GM12865 (cell line): ENCODE data around the gene CGNL1.

ENCODE experiments used
- DNase-seq: peaks from one replicate; pipeline ENCODE4 v3.0.0; 2010; ENCODE audit warnings: low read depth
- H3K4me3 ChIP-seq: 2 replicates; pipeline ENCODE4 v1.5.1; 2011; ENCODE audit warnings: mild to moderate bottlenecking, low read depth, low read length, control low read depth
- TF ChIP-seq, protein P1 (sequence below): IDR thresholded peaks from 2 replicates; pipeline ENCODE4 v1.5.1; 2011; ENCODE audit warnings: low read length, control low read depth, low read depth, inconsistent platforms; ENCODE audit not compliant: insufficient read depth; ENCODE audit errors: missing control alignments

The CGNL1 gene

GRCh38 chr15:57373251-57373881 is 2.9 kb upstream of the CGNL1 start:
- no peak for DNase-seq
- no peak overlapping the region for H3K4me3 ChIP-seq
- TF ChIP-seq, protein P1, sequence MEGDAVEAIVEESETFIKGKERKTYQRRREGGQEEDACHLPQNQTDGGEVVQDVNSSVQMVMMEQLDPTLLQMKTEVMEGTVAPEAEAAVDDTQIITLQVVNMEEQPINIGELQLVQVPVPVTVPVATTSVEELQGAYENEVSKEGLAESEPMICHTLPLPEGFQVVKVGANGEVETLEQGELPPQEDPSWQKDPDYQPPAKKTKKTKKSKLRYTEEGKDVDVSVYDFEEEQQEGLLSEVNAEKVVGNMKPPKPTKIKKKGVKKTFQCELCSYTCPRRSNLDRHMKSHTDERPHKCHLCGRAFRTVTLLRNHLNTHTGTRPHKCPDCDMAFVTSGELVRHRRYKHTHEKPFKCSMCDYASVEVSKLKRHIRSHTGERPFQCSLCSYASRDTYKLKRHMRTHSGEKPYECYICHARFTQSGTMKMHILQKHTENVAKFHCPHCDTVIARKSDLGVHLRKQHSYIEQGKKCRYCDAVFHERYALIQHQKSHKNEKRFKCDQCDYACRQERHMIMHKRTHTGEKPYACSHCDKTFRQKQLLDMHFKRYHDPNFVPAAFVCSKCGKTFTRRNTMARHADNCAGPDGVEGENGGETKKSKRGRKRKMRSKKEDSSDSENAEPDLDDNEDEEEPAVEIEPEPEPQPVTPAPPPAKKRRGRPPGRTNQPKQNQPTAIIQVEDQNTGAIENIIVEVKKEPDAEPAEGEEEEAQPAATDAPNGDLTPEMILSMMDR: no peak

- DNase-seq: no peak
- H3K4me3 ChIP-seq: no peak overlapping the region
- TF ChIP-seq, protein P1: no peak
Measured at GRCh38 chr15:57373882-57374276, 2.4 kb upstream of the CGNL1 start.

DNA sequence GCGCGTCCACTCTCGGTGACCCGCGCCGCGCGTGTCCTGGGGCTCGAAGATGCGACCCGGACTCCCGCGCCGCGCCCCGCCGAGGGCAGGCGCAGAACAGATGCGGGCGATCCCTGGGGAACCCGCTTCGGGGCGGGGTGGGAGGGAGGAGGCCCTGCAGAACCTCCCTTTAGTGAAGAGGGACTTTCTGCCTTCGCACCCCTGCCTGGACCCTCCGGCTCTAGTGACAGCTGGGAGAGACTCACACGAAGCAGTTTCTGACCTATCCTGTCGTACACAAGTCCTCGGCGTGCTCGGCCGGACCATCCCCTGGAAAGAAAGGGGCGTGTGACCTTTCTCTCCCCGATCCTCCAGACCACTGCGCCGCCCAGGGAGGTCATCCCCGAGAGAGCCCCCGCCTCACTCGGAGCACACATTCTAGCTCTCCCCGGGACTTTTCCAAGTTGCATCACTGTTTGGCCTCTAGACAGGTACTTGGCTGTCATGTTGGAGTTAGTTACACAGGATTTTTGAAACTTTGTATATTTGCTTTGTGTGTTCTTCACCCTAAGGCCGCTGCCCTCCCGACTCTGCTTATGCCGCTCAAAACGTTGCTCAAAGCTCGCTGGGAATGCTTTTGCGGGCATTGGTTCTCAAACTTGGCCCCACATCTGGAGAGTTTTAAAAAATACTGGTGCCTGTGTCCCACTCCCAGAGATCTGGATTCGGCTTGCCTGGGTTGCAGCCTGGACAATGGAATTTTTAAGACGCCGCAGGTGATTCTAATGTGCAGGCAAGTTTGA is 582 bp downstream of the CGNL1 start:
- TF ChIP-seq, protein P1: no peak
- H3K4me3 ChIP-seq: no peak overlapping the region
- no peak for DNase-seq

DNA sequence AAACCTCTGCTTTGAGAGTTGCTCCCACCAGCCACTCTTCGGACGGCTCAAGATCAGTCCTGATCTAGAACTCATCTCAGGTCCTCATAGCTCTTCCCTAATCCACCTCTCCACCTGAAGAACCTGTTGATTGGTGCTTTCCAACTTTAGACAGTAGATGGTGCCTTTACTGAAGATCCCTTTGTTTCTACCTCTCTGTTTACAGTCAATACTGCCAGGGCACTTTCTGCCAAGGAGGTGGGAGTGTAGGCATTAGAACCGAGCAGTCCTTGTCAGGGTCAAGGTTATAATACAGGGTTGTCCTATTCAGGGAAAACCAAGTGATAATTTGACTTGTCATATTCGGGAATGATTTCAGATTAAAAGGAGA is 1.2 kb downstream of the CGNL1 start:
- TF ChIP-seq, protein P1: no peak
- DNase-seq: no peak
- no peak overlapping the region for H3K4me3 ChIP-seq

DNA sequence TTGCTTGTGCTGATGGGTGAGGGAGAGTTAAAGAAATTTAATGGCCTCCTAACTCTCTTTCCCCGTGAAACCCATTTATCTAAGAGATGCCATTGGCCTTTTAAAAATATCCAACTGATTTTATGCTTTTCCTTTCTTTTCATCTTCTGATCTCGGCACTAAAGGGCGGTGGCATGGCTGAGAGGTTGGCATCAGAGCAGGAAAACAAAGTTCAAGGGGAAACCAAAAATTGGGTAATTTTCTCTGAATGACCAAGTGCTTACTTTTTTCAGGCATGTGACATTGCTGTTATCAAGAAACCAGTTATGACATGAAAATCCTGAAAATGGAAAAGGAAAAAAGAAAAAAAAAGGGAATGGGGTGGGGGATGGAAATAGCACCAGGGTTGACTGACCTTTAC is 3.2 kb downstream of the CGNL1 start:
- no peak overlapping the region for H3K4me3 ChIP-seq
- TF ChIP-seq, protein P1: no peak

GRCh38 chr15:57380854-57381253 is 4.5 kb downstream of the CGNL1 start:
- TF ChIP-seq, protein P1: no peak
- DNase-seq: no peak

More for the DNA sequence above, 3.2 kb downstream of the CGNL1 start:
- DNase-seq: no peak

More at GRCh38 chr15:57380854-57381253, 4.5 kb downstream of the CGNL1 start:
- H3K4me3 ChIP-seq: no peak overlapping the region
